Activated CD4-positive, alpha-beta memory T cell treated with anti-CD3 and anti-CD28 coated beads, Interleukin-2, amount 10 ng/mL, durations not matched to agents 7 days and 5 days (primary cell): ENCODE data around the gene TMEM161B. TPM values are rescaled to one million over a fixed set of nuclear protein-coding genes. Genes with fewer than 3 reads are reported as not detected.

Experiments
- CTCF ChIA-PET: fragments of 350-600 bp; sonication (Branson Sonifier 250); formaldehyde crosslinking; loops from one replicate; lab custom pipeline; 2021; ENCODE audit warnings: antibody characterized with exemption, inconsistent platforms; lab: Charles Lee
- POLR2A ChIA-PET: fragments of 350-600 bp; sonication (Branson Sonifier 250); formaldehyde crosslinking; loops from one replicate; lab custom pipeline; 2021; ENCODE audit warnings: antibody characterized with exemption; lab: Charles Lee
- DNase-seq: peaks from one replicate; pipeline ENCODE4 v3.0.0-alpha.2; 2020
- H3K27ac Mint-ChIP-seq: one replicate; pipeline ENCODE4 v1.8.0; 2021; ENCODE audit warnings: mild to moderate bottlenecking, mixed read lengths
- H3K27me3 Mint-ChIP-seq: one replicate; pipeline ENCODE4 v1.8.0; 2021; ENCODE audit warnings: mixed read lengths
- H3K36me3 Mint-ChIP-seq: one replicate; pipeline ENCODE4 v1.8.0; 2021; ENCODE audit warnings: low read depth, mixed read lengths
- H3K4me1 Mint-ChIP-seq: one replicate; pipeline ENCODE4 v1.8.0; 2021; ENCODE audit warnings: mixed read lengths
- H3K4me3 Mint-ChIP-seq: one replicate; pipeline ENCODE4 v1.8.0; 2021; ENCODE audit warnings: mild to moderate bottlenecking, mixed read lengths
- H3K9me3 Mint-ChIP-seq: one replicate; pipeline ENCODE4 v1.8.0; 2021; ENCODE audit warnings: mixed read lengths
- total RNA-seq, 2 experiments: library from RNA; stranded (reverse); gene quantifications; one replicate each; pipeline ENCODE4 v1.2.3, GENCODE V29; 2021

The TMEM161B gene
- 10 to 100 TPM; 25.9 to 26.4 TPM for total RNA-seq

- peak; percentile 94 for DNase-seq
- H3K36me3 Mint-ChIP-seq: peaks cover 55% of the 10 kb centered on the region
- H3K27ac Mint-ChIP-seq: peak within 1 kb of the TSS; percentile 89
- H3K4me1 Mint-ChIP-seq: peaks cover 48% of the 10 kb centered on the region
- peaks cover 3% of the 10 kb centered on the region for H3K9me3 Mint-ChIP-seq
- ChIA-PET CTCF (no interaction called here), POLR2A (interaction anchor here (0.6 to 2.3 kb wide), 3 partner anchors 18 to 73 kb away, joined by 3 to 7 read pairs (median 5); no protein-coding TSS in a partner anchor)
- no peaks in the 10 kb centered on the region for H3K27me3 Mint-ChIP-seq
- H3K4me3 Mint-ChIP-seq: peak within 1 kb of the TSS; percentile 91
Measured at GRCh38 chr5:88268385-88269184, at the start of gene TMEM161B. TSS of gene TMEM161B (minus strand) at chr5:88268845. CDS start at chr5:88268723, 122 bp downstream.

- POLR2A ChIA-PET: no interaction called here
- H3K9me3 Mint-ChIP-seq: peaks cover 6% of the 10 kb centered on the region
Measured at GRCh38 chr5:88304356-88304755, 35.7 kb upstream of the TMEM161B start.

GRCh38 chr5:88298425-88298824, 29.8 kb upstream of the TMEM161B start:
- no peaks in the 10 kb centered on the region for H3K9me3 Mint-ChIP-seq
- ChIA-PET POLR2A (no interaction called here), CTCF (no interaction called here)
- no peak overlapping the region for H3K4me3 Mint-ChIP-seq
- DNase-seq: no peak
- H3K27ac Mint-ChIP-seq: no peak overlapping the region
- H3K4me1 Mint-ChIP-seq: no peaks in the 10 kb centered on the region
- no peaks in the 10 kb centered on the region for H3K27me3 Mint-ChIP-seq
- H3K36me3 Mint-ChIP-seq: no peaks in the 10 kb centered on the region

More at GRCh38 chr5:88304356-88304755, 35.7 kb upstream of the TMEM161B start:
- CTCF ChIA-PET: no interaction called here
- H3K36me3 Mint-ChIP-seq: no peaks in the 10 kb centered on the region
- no peaks in the 10 kb centered on the region for H3K4me1 Mint-ChIP-seq
- H3K27ac Mint-ChIP-seq: no peak overlapping the region
- DNase-seq: no peak
- no peaks in the 10 kb centered on the region for H3K27me3 Mint-ChIP-seq
- H3K4me3 Mint-ChIP-seq: no peak overlapping the region

GRCh38 chr5:88290801-88291200, 22.2 kb upstream of the TMEM161B start:
- H3K9me3 Mint-ChIP-seq: no peaks in the 10 kb centered on the region
- no peak for DNase-seq
- no peaks in the 10 kb centered on the region for H3K27me3 Mint-ChIP-seq
- no peak overlapping the region for H3K27ac Mint-ChIP-seq
- peaks cover 7% of the 10 kb centered on the region for H3K36me3 Mint-ChIP-seq
- H3K4me3 Mint-ChIP-seq: no peak overlapping the region
- ChIA-PET POLR2A (no interaction called here), CTCF (no interaction called here)
- no peaks in the 10 kb centered on the region for H3K4me1 Mint-ChIP-seq

DNA sequence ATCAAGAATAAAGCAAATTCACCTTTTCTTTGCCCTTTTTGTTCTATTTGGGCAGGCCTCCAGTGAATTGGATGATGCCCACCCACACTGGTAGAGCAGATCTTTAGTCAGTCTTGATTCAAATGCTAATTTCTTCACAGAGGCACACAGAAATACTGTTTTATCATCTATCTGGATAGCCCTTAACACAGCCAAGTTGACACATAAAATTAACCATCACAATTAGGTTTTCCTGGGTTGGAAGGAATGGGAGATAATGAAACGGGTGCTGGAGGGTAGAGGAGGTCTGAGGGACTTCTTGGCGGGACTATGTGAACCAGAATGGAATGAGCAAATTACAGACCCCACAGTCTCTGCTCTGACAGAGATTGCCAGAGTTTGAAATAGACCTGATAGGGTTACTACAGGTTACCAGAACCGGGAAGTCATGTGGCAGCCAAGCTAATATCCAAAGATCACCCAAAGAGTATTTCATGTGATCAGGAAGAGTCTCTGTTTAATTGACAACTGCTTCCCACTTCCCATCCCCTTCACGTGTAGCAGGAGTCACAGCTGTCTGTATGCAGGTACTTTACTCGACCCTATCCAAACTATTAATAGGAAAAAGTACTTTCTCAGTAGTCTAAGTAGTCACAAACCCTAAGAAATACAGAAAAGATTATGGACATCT, 20.0 kb upstream of the TMEM161B start:
- no peak for DNase-seq
- ChIA-PET POLR2A (no interaction called here), CTCF (no interaction called here)
- Mint-ChIP-seq H3K4me1 (no peaks in the 10 kb centered on the region), H3K4me3 (no peak overlapping the region), H3K27me3 (no peaks in the 10 kb centered on the region), H3K9me3 (no peaks in the 10 kb centered on the region), H3K36me3 (peaks cover 7% of the 10 kb centered on the region), H3K27ac (no peak overlapping the region)

DNA sequence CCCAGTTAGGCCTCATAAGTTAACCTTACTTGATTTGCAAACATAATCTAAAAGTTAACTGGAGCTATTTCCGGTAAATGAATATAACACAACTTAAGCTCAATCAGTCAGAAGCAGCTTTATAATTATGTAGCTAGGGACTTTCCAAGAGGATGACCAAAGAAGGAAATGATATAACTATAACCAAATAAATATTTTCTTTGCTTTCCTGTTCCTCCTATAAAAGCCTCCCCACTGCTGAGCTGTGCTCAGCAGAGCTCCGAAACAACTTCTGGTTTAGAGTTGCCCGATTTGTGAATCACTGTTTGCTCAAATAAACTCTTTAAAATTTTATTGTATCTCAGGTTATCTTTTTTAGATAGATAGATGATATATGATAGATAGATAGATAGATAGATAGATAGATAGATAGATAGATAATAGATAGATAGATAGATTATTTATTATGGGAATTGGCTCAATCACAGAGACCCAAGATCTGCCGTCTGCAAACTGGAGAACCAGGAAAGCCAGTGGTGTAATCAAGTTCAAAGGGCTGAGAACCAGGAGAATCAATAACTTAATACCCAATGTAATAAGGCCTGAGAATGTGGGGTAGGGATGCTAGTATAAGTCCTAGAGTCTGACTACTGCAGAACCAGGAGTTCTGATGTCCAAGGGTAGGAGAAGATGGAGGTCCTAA, 19.3 kb upstream of the TMEM161B start:
- Mint-ChIP-seq H3K4me3 (no peak overlapping the region), H3K9me3 (no peaks in the 10 kb centered on the region), H3K27ac (no peak overlapping the region), H3K4me1 (no peaks in the 10 kb centered on the region), H3K36me3 (peaks cover 7% of the 10 kb centered on the region), H3K27me3 (no peaks in the 10 kb centered on the region)
- CTCF ChIA-PET: no interaction called here
- POLR2A ChIA-PET: no interaction called here
- DNase-seq: no peak

GRCh38 chr5:88287302-88287701, 18.7 kb upstream of the TMEM161B start:
- DNase-seq: no peak
- no peak overlapping the region for H3K27ac Mint-ChIP-seq
- no peak overlapping the region for H3K4me3 Mint-ChIP-seq
- no peaks in the 10 kb centered on the region for H3K9me3 Mint-ChIP-seq
- no peaks in the 10 kb centered on the region for H3K27me3 Mint-ChIP-seq
- H3K4me1 Mint-ChIP-seq: no peaks in the 10 kb centered on the region
- peaks cover 11% of the 10 kb centered on the region for H3K36me3 Mint-ChIP-seq
- CTCF ChIA-PET: no interaction called here
- POLR2A ChIA-PET: no interaction called here

GRCh38 chr5:88283690-88284089, 15.0 kb upstream of the TMEM161B start:
- Mint-ChIP-seq H3K27me3 (no peaks in the 10 kb centered on the region), H3K36me3 (peaks cover 17% of the 10 kb centered on the region), H3K27ac (no peak overlapping the region), H3K9me3 (no peaks in the 10 kb centered on the region), H3K4me3 (no peak overlapping the region), H3K4me1 (peaks cover 4% of the 10 kb centered on the region)
- POLR2A ChIA-PET: no interaction called here
- CTCF ChIA-PET: no interaction called here
- no peak for DNase-seq

- Mint-ChIP-seq H3K27ac (no peak overlapping the region), H3K27me3 (no peaks in the 10 kb centered on the region), H3K4me3 (no peak overlapping the region), H3K9me3 (no peaks in the 10 kb centered on the region), H3K36me3 (peaks cover 25% of the 10 kb centered on the region), H3K4me1 (peaks cover 4% of the 10 kb centered on the region)
- ChIA-PET CTCF (no interaction called here), POLR2A (no interaction called here)
- no peak for DNase-seq
Measured at GRCh38 chr5:88281322-88281721, 12.7 kb upstream of the TMEM161B start.

- Mint-ChIP-seq H3K9me3 (no peaks in the 10 kb centered on the region), H3K4me1 (peaks cover 9% of the 10 kb centered on the region), H3K27me3 (no peaks in the 10 kb centered on the region), H3K4me3 (no peak overlapping the region), H3K27ac (no peak overlapping the region), H3K36me3 (peaks cover 36% of the 10 kb centered on the region)
- DNase-seq: no peak
- ChIA-PET POLR2A (no interaction called here), CTCF (no interaction called here)
Measured at GRCh38 chr5:88279584-88279983, 10.9 kb upstream of the TMEM161B start.

DNA sequence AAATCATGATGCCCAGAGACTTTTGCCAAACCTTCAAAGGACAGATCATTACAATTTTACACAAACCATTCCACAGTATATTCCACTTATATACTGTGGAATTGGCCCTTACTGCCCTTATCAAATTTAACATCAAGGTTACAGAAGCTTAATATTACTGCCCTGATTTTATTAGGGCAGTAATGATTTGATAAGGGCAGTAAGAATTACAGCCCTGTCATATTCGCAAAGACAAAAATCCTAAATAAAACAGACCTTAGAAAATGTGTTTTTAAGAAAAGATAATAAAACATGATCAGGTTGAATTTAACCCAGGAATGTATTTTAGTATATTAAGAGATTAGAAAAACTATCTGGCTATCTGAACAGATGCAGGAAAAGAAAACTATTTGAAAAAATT, 7.7 kb upstream of the TMEM161B start:
- no peak overlapping the region for H3K27ac Mint-ChIP-seq
- peaks cover 47% of the 10 kb centered on the region for H3K36me3 Mint-ChIP-seq
- H3K27me3 Mint-ChIP-seq: no peaks in the 10 kb centered on the region
- H3K4me3 Mint-ChIP-seq: no peak overlapping the region
- H3K9me3 Mint-ChIP-seq: no peaks in the 10 kb centered on the region
- CTCF ChIA-PET: no interaction called here
- H3K4me1 Mint-ChIP-seq: peaks cover 15% of the 10 kb centered on the region
- POLR2A ChIA-PET: no interaction called here
- no peak for DNase-seq

DNA sequence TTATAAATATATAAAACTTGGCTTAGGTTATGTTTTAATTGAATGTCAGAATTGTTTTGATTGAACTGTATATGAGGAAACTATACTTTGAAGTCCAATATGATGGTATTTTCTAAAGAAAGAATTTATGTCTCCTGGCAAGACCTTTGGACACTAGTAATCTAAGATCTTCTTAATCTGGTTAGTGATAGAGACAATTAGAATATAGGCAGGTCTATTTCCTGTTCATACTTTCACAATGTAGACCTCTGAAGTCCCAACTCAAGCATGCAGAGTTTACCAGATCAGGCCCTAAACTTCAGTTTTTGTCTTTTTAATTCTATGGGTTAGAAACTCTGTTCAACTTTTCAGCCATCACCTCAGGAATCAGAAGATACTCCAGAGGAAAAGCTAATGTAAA, 6.9 kb upstream of the TMEM161B start:
- Mint-ChIP-seq H3K4me1 (peaks cover 18% of the 10 kb centered on the region), H3K9me3 (no peaks in the 10 kb centered on the region), H3K36me3 (peaks cover 45% of the 10 kb centered on the region), H3K4me3 (no peak overlapping the region), H3K27ac (no peak overlapping the region), H3K27me3 (no peaks in the 10 kb centered on the region)
- ChIA-PET CTCF (no interaction called here), POLR2A (no interaction called here)
- no peak for DNase-seq

DNA sequence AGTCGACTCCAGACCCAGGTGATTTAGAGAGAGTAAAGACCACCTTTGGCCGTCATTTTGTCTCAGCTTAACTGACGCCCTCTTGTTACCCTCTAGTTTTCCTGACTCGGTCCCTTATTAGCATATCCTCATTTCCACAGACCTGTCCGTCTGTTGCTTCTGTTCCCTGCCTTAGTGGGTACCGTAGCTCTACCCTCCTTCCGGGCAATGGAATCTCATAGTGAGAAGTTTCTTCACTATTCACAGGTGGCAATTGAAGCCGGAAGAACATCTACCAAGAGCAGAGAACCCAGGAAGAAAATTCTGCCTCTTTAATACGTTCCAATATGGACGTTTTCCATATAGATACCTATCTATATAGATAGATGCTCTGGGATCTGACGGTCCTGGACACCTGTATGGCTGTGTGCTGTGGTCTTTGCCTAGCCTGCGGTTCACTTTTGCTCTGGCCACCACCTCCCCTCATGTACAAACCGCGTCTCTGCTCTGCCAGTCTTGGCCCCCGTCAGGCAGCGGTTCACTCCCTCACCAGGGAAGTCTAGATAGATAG, 652 bp upstream of the TMEM161B start:
- peaks cover 48% of the 10 kb centered on the region for H3K4me1 Mint-ChIP-seq
- peaks cover 54% of the 10 kb centered on the region for H3K36me3 Mint-ChIP-seq
- no peaks in the 10 kb centered on the region for H3K27me3 Mint-ChIP-seq
- ChIA-PET CTCF (interaction anchor here (1.5 kb wide), 1 partner anchor 128 kb away, joined by 3 read pairs; no protein-coding TSS in a partner anchor), POLR2A (interaction anchor here (0.6 to 2.3 kb wide), 2 partner anchors 63 to 65 kb away, joined by 3 to 7 read pairs; no protein-coding TSS in a partner anchor)
- H3K27ac Mint-ChIP-seq: peak overlapping the region; percentile 85
- H3K4me3 Mint-ChIP-seq: peak overlapping the region; percentile 91
- DNase-seq: no peak
- peaks cover 3% of the 10 kb centered on the region for H3K9me3 Mint-ChIP-seq
